ENCODE results near the gene NGEF. TPM values are rescaled to one million over a fixed set of nuclear protein-coding genes. Genes with fewer than 3 reads are reported as not detected.

Gene NGEF
- total and polyA plus RNA-seq, 5 donors from 2014 or later, result 0.21 TPM; not detected in 4

DNA sequence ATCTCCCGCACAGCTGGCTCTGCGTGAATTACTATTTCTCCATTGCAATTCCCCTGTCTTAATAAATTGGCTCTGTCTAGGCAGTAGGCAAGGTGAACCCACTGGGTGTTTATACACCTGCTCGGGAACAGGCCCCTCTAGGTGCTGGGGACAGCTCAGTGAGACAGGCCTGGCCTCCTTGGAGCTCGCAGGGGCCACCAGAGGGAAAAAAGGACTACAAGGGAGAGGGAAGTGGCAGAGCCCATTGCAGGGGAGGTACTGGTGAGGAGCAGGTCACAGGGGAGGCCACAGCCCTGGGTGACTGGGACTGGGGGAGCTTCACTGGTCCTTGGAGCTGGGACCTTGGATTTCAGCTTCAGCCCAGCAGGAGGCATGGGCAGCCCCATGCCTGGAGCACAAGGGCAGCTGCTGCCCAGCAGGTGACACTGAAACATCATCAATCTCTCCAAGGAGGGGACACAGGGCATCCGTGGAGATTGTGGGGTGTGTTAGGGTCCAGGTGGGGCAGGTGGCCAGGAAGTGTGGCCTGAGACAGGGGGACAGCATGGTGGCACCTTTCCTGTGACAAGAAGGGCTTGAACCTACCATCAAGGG lies 31.2 kb downstream of the NGEF start:
- peaks cover 54% of the 10 kb centered on the region for H3K27me3 Mint-ChIP-seq
- H3K9me3 Mint-ChIP-seq, result peaks cover 0 to 7% (median 3%) of the 10 kb centered on the region in 7 donors
- H3K36me3 Mint-ChIP-seq, result no peaks in the 10 kb centered on the region
- no peaks in the 10 kb centered on the region for H3K36me3 ChIP-seq (ENCODE audit: control insufficient read depth, insufficient read depth, low read length)
- no peak overlapping the region for H3K4me3 ChIP-seq (ENCODE audit: low read depth, low read length)
- peaks cover 5% of the 10 kb centered on the region for H3K27me3 ChIP-seq (ENCODE audit: control insufficient read depth, insufficient read depth, low read length)
- no peaks in the 10 kb centered on the region for H3K4me1 ChIP-seq (ENCODE audit: control insufficient read depth, insufficient read depth, low read length, poor library complexity, severe bottlenecking)
- DNase-seq, result no peak
- no peak for ATAC-seq (ENCODE audit: low read depth in 2 of 2)
- no peaks in the 10 kb centered on the region for H3K4me1 Mint-ChIP-seq
- no peak overlapping the region for H3K27ac Mint-ChIP-seq
- H3K9me3 ChIP-seq (ENCODE audit: control insufficient read depth in 2 of 2, low read length in 2 of 2), result peaks cover 3 to 5% of the 10 kb centered on the region in 2 experiments
- no peak overlapping the region for H3K27ac ChIP-seq (ENCODE audit: insufficient read depth, low read length, poor library complexity, severe bottlenecking)
- H3K4me3 Mint-ChIP-seq, result no peak overlapping the region

- Mint-ChIP-seq H3K36me3 (no peaks in the 10 kb centered on the region), H3K27ac (no peak overlapping the region)
These were observed 31.7 kb downstream of the NGEF start for GRCh38 chr2:232981356-232981755.

DNA sequence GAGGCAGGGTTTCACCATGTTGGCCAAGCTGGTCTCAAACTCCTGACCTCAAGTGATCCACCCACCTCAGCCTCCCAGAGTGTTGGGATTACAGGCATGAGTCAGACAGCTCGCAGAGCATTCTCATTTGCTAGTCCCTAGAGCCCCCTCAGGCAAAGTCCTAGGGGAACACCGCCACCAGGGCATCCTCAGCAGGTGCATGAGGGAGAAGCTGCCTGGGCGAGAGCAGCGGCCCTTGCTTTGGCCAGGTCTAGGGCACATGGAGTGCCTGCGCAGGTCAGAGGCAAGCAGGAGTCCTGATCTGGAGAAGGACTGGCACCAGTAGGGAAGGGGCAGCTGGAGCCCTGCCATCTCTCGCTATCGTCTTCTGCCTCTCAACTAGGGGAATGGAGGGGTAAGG lies 32.4 kb downstream of the NGEF start:
- H3K27me3 Mint-ChIP-seq, result peaks cover 54% of the 10 kb centered on the region
- H3K4me3 Mint-ChIP-seq, result no peak overlapping the region
- Histone ChIP-seq H3K4me1 (ENCODE audit: control insufficient read depth, insufficient read depth, low read length, poor library complexity, severe bottlenecking) (no peaks in the 10 kb centered on the region), H3K27ac (ENCODE audit: insufficient read depth, low read length, poor library complexity, severe bottlenecking) (no peak overlapping the region), H3K9me3 (ENCODE audit: control insufficient read depth in 2 of 2, low read length in 2 of 2) (no peaks in the 10 kb centered on the region), H3K27me3 (ENCODE audit: control insufficient read depth, insufficient read depth, low read length) (peaks cover 2% of the 10 kb centered on the region), H3K4me3 (ENCODE audit: low read depth, low read length) (no peak overlapping the region), H3K36me3 (ENCODE audit: control insufficient read depth, insufficient read depth, low read length) (no peaks in the 10 kb centered on the region)
- no peak for DNase-seq
- H3K36me3 Mint-ChIP-seq, result no peaks in the 10 kb centered on the region
- no peak overlapping the region for H3K27ac Mint-ChIP-seq
- ATAC-seq (ENCODE audit: low read depth in 2 of 2), result no peak
- H3K4me1 Mint-ChIP-seq, result no peaks in the 10 kb centered on the region
- H3K9me3 Mint-ChIP-seq, result peaks cover 0 to 2% (median 0%) of the 10 kb centered on the region in 7 donors

More at GRCh38 chr2:232981356-232981755, 31.7 kb downstream of the NGEF start:
- no peak for ATAC-seq (ENCODE audit: low read depth in 2 of 2)
- H3K9me3 ChIP-seq (ENCODE audit: control insufficient read depth in 2 of 2, low read length in 2 of 2), result peaks cover 3 to 5% of the 10 kb centered on the region in 2 experiments
- H3K27me3 Mint-ChIP-seq, result peaks cover 55% of the 10 kb centered on the region
- H3K4me1 ChIP-seq (ENCODE audit: control insufficient read depth, insufficient read depth, low read length, poor library complexity, severe bottlenecking), result no peaks in the 10 kb centered on the region
- no peak overlapping the region for H3K27ac ChIP-seq (ENCODE audit: insufficient read depth, low read length, poor library complexity, severe bottlenecking)
- no peaks in the 10 kb centered on the region for H3K4me1 Mint-ChIP-seq
- no peak for DNase-seq
- no peak overlapping the region for H3K4me3 ChIP-seq (ENCODE audit: low read depth, low read length)
- peaks cover 0 to 6% (median 3%) of the 10 kb centered on the region in 7 donors for H3K9me3 Mint-ChIP-seq
- no peak overlapping the region for H3K4me3 Mint-ChIP-seq
- H3K36me3 ChIP-seq (ENCODE audit: control insufficient read depth, insufficient read depth, low read length), result no peaks in the 10 kb centered on the region
- H3K27me3 ChIP-seq (ENCODE audit: control insufficient read depth, insufficient read depth, low read length), result peaks cover 5% of the 10 kb centered on the region

DNA sequence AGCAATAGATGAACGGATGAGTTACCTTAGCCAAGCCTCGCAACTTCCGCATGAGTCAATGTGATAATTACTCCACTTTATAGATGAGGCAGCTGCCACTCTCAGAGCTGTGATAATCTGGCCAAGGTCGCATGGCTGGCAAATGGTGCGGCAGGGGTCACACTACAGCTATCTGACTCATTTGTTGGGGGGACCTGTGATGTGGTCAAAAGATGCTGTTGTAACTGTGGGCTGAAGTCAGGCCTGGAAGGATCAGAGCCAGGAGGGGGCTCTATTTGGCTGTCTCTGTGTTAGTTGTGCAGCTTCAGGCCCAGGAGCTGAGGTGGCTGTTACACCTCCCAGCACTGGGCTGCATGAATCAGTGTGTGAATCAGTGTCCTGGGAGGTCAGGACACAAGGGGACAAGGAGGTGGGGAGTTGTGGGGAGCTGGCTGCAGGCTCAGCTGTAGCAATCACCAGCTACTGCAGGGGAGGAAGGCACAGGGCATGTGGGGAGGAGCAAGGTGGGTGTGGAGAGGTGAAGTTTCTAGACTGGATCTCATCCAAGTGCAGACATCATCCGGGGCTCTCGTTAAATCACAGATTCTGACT lies 33.1 kb downstream of the NGEF start:
- H3K4me3 Mint-ChIP-seq, result no peak overlapping the region
- no peaks in the 10 kb centered on the region for H3K4me1 Mint-ChIP-seq
- ATAC-seq (ENCODE audit: low read depth in 2 of 2) (no peak), DNase-seq (peak in 1 of 3 donors; percentile 7)
- H3K9me3 ChIP-seq (ENCODE audit: control insufficient read depth in 2 of 2, low read length in 2 of 2), result no peaks in the 10 kb centered on the region
- H3K4me1 ChIP-seq (ENCODE audit: control insufficient read depth, insufficient read depth, low read length, poor library complexity, severe bottlenecking), result no peaks in the 10 kb centered on the region
- no peak overlapping the region for H3K4me3 ChIP-seq (ENCODE audit: low read depth, low read length)
- H3K36me3 Mint-ChIP-seq, result no peaks in the 10 kb centered on the region
- no peak overlapping the region for H3K27ac ChIP-seq (ENCODE audit: insufficient read depth, low read length, poor library complexity, severe bottlenecking)
- H3K9me3 Mint-ChIP-seq, result peaks cover 0 to 2% (median 0%) of the 10 kb centered on the region in 7 donors
- no peaks in the 10 kb centered on the region for H3K36me3 ChIP-seq (ENCODE audit: control insufficient read depth, insufficient read depth, low read length)
- peaks cover 57% of the 10 kb centered on the region for H3K27me3 Mint-ChIP-seq
- H3K27ac Mint-ChIP-seq, result peak overlapping the region in 1 of 3 donors; percentile 42
- peaks cover under 1% of the 10 kb centered on the region for H3K27me3 ChIP-seq (ENCODE audit: control insufficient read depth, insufficient read depth, low read length)

- no peaks in the 10 kb centered on the region for H3K9me3 ChIP-seq (ENCODE audit: control insufficient read depth in 2 of 2, low read length in 2 of 2)
- Mint-ChIP-seq H3K4me3 (no peak overlapping the region), H3K27ac (no peak overlapping the region), H3K27me3 (peaks cover 42% of the 10 kb centered on the region), H3K9me3 (peaks cover 0 to 2% (median 0%) of the 10 kb centered on the region in 7 donors), H3K36me3 (no peaks in the 10 kb centered on the region), H3K4me1 (no peaks in the 10 kb centered on the region)
- no peak overlapping the region for H3K27ac ChIP-seq (ENCODE audit: insufficient read depth, low read length, poor library complexity, severe bottlenecking)
- H3K4me3 ChIP-seq (ENCODE audit: low read depth, low read length), result no peak overlapping the region
- no peaks in the 10 kb centered on the region for H3K4me1 ChIP-seq (ENCODE audit: control insufficient read depth, insufficient read depth, low read length, poor library complexity, severe bottlenecking)
- no peaks in the 10 kb centered on the region for H3K27me3 ChIP-seq (ENCODE audit: control insufficient read depth, insufficient read depth, low read length)
- H3K36me3 ChIP-seq (ENCODE audit: control insufficient read depth, insufficient read depth, low read length), result no peaks in the 10 kb centered on the region
- no peak for DNase-seq
- no peak for ATAC-seq (ENCODE audit: low read depth in 2 of 2)
These were observed 35.6 kb downstream of the NGEF start for GRCh38 chr2:232977438-232977971.

DNA sequence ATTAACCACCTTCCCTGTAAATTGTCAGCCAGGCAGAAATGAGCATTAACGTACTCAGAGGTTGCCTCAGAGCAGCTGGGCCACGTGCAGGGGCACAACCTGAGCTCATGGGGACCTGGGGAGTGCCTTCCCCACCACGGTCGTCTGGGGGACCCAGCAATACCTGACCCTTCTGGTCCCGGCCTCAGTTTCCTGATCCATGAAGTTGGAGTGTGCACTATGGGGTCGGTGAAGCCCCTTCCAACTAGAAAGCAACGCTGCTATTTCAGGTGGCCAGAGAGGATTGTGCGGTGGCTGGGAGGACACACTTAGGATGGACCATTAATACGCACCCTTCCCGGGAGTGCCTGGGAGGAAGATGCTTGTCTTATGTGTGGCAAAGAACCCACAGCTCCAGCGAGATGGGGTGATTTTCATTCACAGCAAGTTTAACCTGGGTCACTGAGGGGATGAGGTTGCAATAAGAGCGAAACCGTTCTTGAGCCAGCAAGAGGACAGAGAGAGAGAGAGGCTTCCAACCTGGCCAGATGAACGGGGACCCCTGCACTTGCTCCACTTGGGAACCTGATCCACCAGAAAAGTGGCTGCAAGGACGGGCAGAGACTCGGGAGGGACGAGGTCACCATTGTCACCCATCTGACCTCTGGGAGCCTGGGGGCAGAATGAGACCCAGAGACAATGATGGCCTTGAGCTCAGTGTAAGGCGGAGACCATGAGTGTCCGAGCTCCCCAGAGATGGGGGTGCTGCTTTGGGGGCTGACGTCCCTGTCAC lies 36.2 kb downstream of the NGEF start:
- Histone ChIP-seq H3K9me3 (ENCODE audit: control insufficient read depth in 2 of 2, low read length in 2 of 2) (no peaks in the 10 kb centered on the region), H3K4me1 (ENCODE audit: control insufficient read depth, insufficient read depth, low read length, poor library complexity, severe bottlenecking) (no peaks in the 10 kb centered on the region), H3K4me3 (ENCODE audit: low read depth, low read length) (no peak overlapping the region), H3K36me3 (ENCODE audit: control insufficient read depth, insufficient read depth, low read length) (no peaks in the 10 kb centered on the region), H3K27me3 (ENCODE audit: control insufficient read depth, insufficient read depth, low read length) (no peaks in the 10 kb centered on the region), H3K27ac (ENCODE audit: insufficient read depth, low read length, poor library complexity, severe bottlenecking) (no peak overlapping the region)
- no peaks in the 10 kb centered on the region for H3K4me1 Mint-ChIP-seq
- DNase-seq, result no peak
- no peak overlapping the region for H3K27ac Mint-ChIP-seq
- no peak overlapping the region for H3K4me3 Mint-ChIP-seq
- ATAC-seq (ENCODE audit: low read depth in 2 of 2), result no peak
- peaks cover 0 to 1% (median 0%) of the 10 kb centered on the region in 7 donors for H3K9me3 Mint-ChIP-seq
- H3K27me3 Mint-ChIP-seq, result peaks cover 41% of the 10 kb centered on the region
- no peaks in the 10 kb centered on the region for H3K36me3 Mint-ChIP-seq

DNA sequence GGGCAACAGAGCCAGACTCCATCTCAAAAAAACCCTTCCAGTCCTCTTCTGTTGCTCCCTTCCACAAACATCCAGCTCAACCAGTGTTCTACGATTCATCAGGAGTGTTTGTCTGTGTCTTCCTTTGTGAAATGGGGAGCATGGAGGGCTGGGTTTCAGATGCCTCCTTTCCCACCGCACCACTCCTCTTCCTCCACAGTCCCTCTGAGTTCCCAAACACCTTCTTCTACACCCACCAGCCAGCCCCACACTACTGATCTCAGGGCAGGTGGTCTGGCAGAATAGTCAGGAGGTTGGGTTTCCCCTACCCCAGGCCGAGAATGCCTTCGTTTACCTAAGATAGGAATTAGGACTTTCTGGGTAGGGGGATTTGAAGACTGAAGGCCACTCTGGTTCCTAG lies 36.9 kb downstream of the NGEF start:
- Mint-ChIP-seq H3K27ac (no peak overlapping the region), H3K4me3 (no peak overlapping the region), H3K27me3 (peaks cover 43% of the 10 kb centered on the region), H3K36me3 (no peaks in the 10 kb centered on the region), H3K9me3 (peaks cover 0 to 1% (median 0%) of the 10 kb centered on the region in 7 donors), H3K4me1 (no peaks in the 10 kb centered on the region)
- DNase-seq (no peak), ATAC-seq (ENCODE audit: low read depth in 2 of 2) (no peak)
- Histone ChIP-seq H3K36me3 (ENCODE audit: control insufficient read depth, insufficient read depth, low read length) (no peaks in the 10 kb centered on the region), H3K27me3 (ENCODE audit: control insufficient read depth, insufficient read depth, low read length) (no peaks in the 10 kb centered on the region), H3K27ac (ENCODE audit: insufficient read depth, low read length, poor library complexity, severe bottlenecking) (no peak overlapping the region), H3K9me3 (ENCODE audit: control insufficient read depth in 2 of 2, low read length in 2 of 2) (no peaks in the 10 kb centered on the region), H3K4me1 (ENCODE audit: control insufficient read depth, insufficient read depth, low read length, poor library complexity, severe bottlenecking) (no peaks in the 10 kb centered on the region), H3K4me3 (ENCODE audit: low read depth, low read length) (no peak overlapping the region)
